Measurements from ENCODE around the gene ADRA1B.

GRCh38 chr5:159971931-159972461, 55.7 kb downstream of the ADRA1B start:
- TF ChIP-seq, protein P1, sequence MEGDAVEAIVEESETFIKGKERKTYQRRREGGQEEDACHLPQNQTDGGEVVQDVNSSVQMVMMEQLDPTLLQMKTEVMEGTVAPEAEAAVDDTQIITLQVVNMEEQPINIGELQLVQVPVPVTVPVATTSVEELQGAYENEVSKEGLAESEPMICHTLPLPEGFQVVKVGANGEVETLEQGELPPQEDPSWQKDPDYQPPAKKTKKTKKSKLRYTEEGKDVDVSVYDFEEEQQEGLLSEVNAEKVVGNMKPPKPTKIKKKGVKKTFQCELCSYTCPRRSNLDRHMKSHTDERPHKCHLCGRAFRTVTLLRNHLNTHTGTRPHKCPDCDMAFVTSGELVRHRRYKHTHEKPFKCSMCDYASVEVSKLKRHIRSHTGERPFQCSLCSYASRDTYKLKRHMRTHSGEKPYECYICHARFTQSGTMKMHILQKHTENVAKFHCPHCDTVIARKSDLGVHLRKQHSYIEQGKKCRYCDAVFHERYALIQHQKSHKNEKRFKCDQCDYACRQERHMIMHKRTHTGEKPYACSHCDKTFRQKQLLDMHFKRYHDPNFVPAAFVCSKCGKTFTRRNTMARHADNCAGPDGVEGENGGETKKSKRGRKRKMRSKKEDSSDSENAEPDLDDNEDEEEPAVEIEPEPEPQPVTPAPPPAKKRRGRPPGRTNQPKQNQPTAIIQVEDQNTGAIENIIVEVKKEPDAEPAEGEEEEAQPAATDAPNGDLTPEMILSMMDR (IDR thresholded peaks at IDR 0.05): no peak
- TF ChIP-seq EP300 (IDR thresholded peaks at IDR 0.05): no peak

All from ovary (tissue), 3 donors.